Activated CD4-positive, alpha-beta T cell treated with anti-CD3 and anti-CD28 coated beads, Interleukin-2, amount 10 ng/mL, durations not matched to agents 24 days and 14 days (primary cell): ENCODE measurements around the gene DDT. TPM values are rescaled to one million over a fixed set of nuclear protein-coding genes. Genes with fewer than 3 reads are reported as not detected.
A peak's percentile ranks its signal among the peaks of the same experiment; 100 is the strongest.
"Not testable (repeated sequence)": the region's sequence is repeated elsewhere in the genome, so short reads cannot be mapped to it uniquely, and the experiment has no call there.

Experiments
- DNase-seq: peaks from one replicate; pipeline ENCODE4 v3.0.0; 2022
- H3K27ac Mint-ChIP-seq: one replicate; pipeline ENCODE4 v1.8.0; 2022; ENCODE audit warnings: mild to moderate bottlenecking, mixed read lengths
- H3K27me3 Mint-ChIP-seq: one replicate; pipeline ENCODE4 v1.8.0; 2022; ENCODE audit warnings: mixed read lengths
- H3K36me3 Mint-ChIP-seq: one replicate; pipeline ENCODE4 v1.8.0; 2022; ENCODE audit warnings: low read depth, mild to moderate bottlenecking, mixed read lengths
- H3K4me1 Mint-ChIP-seq: one replicate; pipeline ENCODE4 v1.8.0; 2021; ENCODE audit warnings: mixed read lengths
- H3K4me3 Mint-ChIP-seq: one replicate; pipeline ENCODE4 v1.8.0; 2022; ENCODE audit warnings: mild to moderate bottlenecking, moderate library complexity, mixed read lengths
- H3K9me3 Mint-ChIP-seq: one replicate; pipeline ENCODE4 v1.8.0; 2021; ENCODE audit warnings: mixed read lengths
- intact Hi-C: fragments of 100-400 bp; cut with micrococcal nuclease; formaldehyde crosslinking; loops from one replicate; pipeline ENCODE4 v1.15.1; 2023
- total RNA-seq: library from RNA; stranded (reverse); gene quantifications from 2 replicates; pipeline ENCODE4 v1.2.3, GENCODE V29; 2022

The DDT gene
- total RNA-seq, 1 donor from 2014 or later, result 106 TPM

- DNase-seq, result peak; percentile 55
Measured at GRCh38 chr22:24003887-24004286, 29.6 kb upstream of the DDT start.

GRCh38 chr22:24002851-24003250 is 28.6 kb upstream of the DDT start:
- intact Hi-C loops, result no loop called here
- H3K36me3 Mint-ChIP-seq, result no peaks in the 10 kb centered on the region
- no peaks in the 10 kb centered on the region for H3K9me3 Mint-ChIP-seq
- peaks cover under 1% of the 10 kb centered on the region for H3K4me1 Mint-ChIP-seq
- DNase-seq, result no peak
- no peak overlapping the region for H3K4me3 Mint-ChIP-seq
- no peak overlapping the region for H3K27ac Mint-ChIP-seq
- peaks cover 7% of the 10 kb centered on the region for H3K27me3 Mint-ChIP-seq

More at GRCh38 chr22:24003887-24004286, 29.6 kb upstream of the DDT start:
- no peaks in the 10 kb centered on the region for H3K36me3 Mint-ChIP-seq
- H3K4me3 Mint-ChIP-seq, result no peak overlapping the region
- no peaks in the 10 kb centered on the region for H3K9me3 Mint-ChIP-seq
- intact Hi-C loops, result no loop called here
- H3K27me3 Mint-ChIP-seq, result peaks cover 6% of the 10 kb centered on the region
- H3K4me1 Mint-ChIP-seq, result no peaks in the 10 kb centered on the region
- no peak overlapping the region for H3K27ac Mint-ChIP-seq

GRCh38 chr22:24002272-24002671 is 28.0 kb upstream of the DDT start:
- H3K9me3 Mint-ChIP-seq, result no peaks in the 10 kb centered on the region
- H3K27me3 Mint-ChIP-seq, result peaks cover 11% of the 10 kb centered on the region
- DNase-seq, result peak; percentile 46
- intact Hi-C loops, result no loop called here
- H3K4me1 Mint-ChIP-seq, result peaks cover 4% of the 10 kb centered on the region
- no peaks in the 10 kb centered on the region for H3K36me3 Mint-ChIP-seq
- H3K4me3 Mint-ChIP-seq, result no peak overlapping the region
- H3K27ac Mint-ChIP-seq, result no peak overlapping the region

GRCh38 chr22:24001314-24001713 is 27.1 kb upstream of the DDT start:
- DNase-seq, result peak; percentile 52
- Mint-ChIP-seq H3K36me3 (no peaks in the 10 kb centered on the region), H3K4me1 (peaks cover 6% of the 10 kb centered on the region), H3K27me3 (peaks cover 13% of the 10 kb centered on the region), H3K4me3 (no peak overlapping the region), H3K9me3 (no peaks in the 10 kb centered on the region), H3K27ac (no peak overlapping the region)
- intact Hi-C loops, result no loop called here

- H3K4me3 Mint-ChIP-seq, H3K27ac Mint-ChIP-seq, DNase-seq, H3K36me3 Mint-ChIP-seq, H3K4me1 Mint-ChIP-seq, H3K9me3 Mint-ChIP-seq, intact Hi-C loops: not testable (repeated sequence)
- H3K27me3 Mint-ChIP-seq, result peaks cover 19% of the 10 kb centered on the region
Measured at GRCh38 chr22:23999779-24000178, 25.5 kb upstream of the DDT start.

GRCh38 chr22:23997092-23997491 is 22.9 kb upstream of the DDT start:
- peaks cover 19% of the 10 kb centered on the region for H3K27me3 Mint-ChIP-seq
- H3K4me3 Mint-ChIP-seq, result no peak overlapping the region
- H3K36me3 Mint-ChIP-seq, result no peaks in the 10 kb centered on the region
- no peak overlapping the region for H3K27ac Mint-ChIP-seq
- H3K9me3 Mint-ChIP-seq, result no peaks in the 10 kb centered on the region
- H3K4me1 Mint-ChIP-seq, result peaks cover 7% of the 10 kb centered on the region
- intact Hi-C loops, result no loop called here
- DNase-seq, result no peak

GRCh38 chr22:23993581-23994177 is 19.4 kb upstream of the DDT start:
- H3K27me3 Mint-ChIP-seq, result peaks cover 13% of the 10 kb centered on the region
- H3K36me3 Mint-ChIP-seq, H3K4me1 Mint-ChIP-seq, H3K9me3 Mint-ChIP-seq, H3K4me3 Mint-ChIP-seq, intact Hi-C loops, H3K27ac Mint-ChIP-seq: not testable (repeated sequence)
- peak; percentile 49 for DNase-seq

GRCh38 chr22:23993080-23993479 is 18.8 kb upstream of the DDT start:
- intact Hi-C loops, H3K27ac Mint-ChIP-seq, H3K4me3 Mint-ChIP-seq, H3K4me1 Mint-ChIP-seq, H3K36me3 Mint-ChIP-seq, H3K9me3 Mint-ChIP-seq: not testable (repeated sequence)
- DNase-seq, result peak; percentile 50
- peaks cover 13% of the 10 kb centered on the region for H3K27me3 Mint-ChIP-seq

- H3K36me3 Mint-ChIP-seq, H3K9me3 Mint-ChIP-seq, H3K27ac Mint-ChIP-seq, H3K27me3 Mint-ChIP-seq, DNase-seq, H3K4me3 Mint-ChIP-seq, H3K4me1 Mint-ChIP-seq: not testable (repeated sequence)
- intact Hi-C loops, result loop anchor here (10.0 kb wide), 2 partner anchors 255 to 535 kb away; partner anchors contain the start of gene GGT5
Measured at GRCh38 chr22:23989583-23990244, 15.5 kb upstream of the DDT start.

- not testable (repeated sequence) for H3K27ac Mint-ChIP-seq, H3K9me3 Mint-ChIP-seq, DNase-seq, H3K36me3 Mint-ChIP-seq, H3K4me3 Mint-ChIP-seq, H3K27me3 Mint-ChIP-seq
- intact Hi-C loops, result loop anchor here (10.0 kb wide), 2 partner anchors 258 to 538 kb away; partner anchors contain the start of gene GGT5
- H3K4me1 Mint-ChIP-seq, result peaks cover 11% of the 10 kb centered on the region
Measured at GRCh38 chr22:23986538-23987178, 12.4 kb upstream of the DDT start.

GRCh38 chr22:23986089-23986488 is 11.8 kb upstream of the DDT start:
- H3K27ac Mint-ChIP-seq, DNase-seq, H3K27me3 Mint-ChIP-seq, H3K9me3 Mint-ChIP-seq, H3K4me3 Mint-ChIP-seq, H3K36me3 Mint-ChIP-seq: not testable (repeated sequence)
- H3K4me1 Mint-ChIP-seq, result peaks cover 11% of the 10 kb centered on the region
- intact Hi-C loops, result loop anchor here (10.0 kb wide), 2 partner anchors 259 to 539 kb away; partner anchors contain the start of gene GGT5

GRCh38 chr22:23984430-23984829 is 10.2 kb upstream of the DDT start:
- peaks cover 9% of the 10 kb centered on the region for H3K4me1 Mint-ChIP-seq
- no peaks in the 10 kb centered on the region for H3K36me3 Mint-ChIP-seq
- peaks cover 2% of the 10 kb centered on the region for H3K27me3 Mint-ChIP-seq
- peak; percentile 90 for DNase-seq
- no peak overlapping the region for H3K27ac Mint-ChIP-seq
- H3K4me3 Mint-ChIP-seq, result no peak overlapping the region
- H3K9me3 Mint-ChIP-seq, result no peaks in the 10 kb centered on the region
- intact Hi-C loops, result loop anchor here (10.0 kb wide), 2 partner anchors 260 to 540 kb away; partner anchors contain the start of gene GGT5

- not testable (repeated sequence) for H3K27me3 Mint-ChIP-seq, H3K27ac Mint-ChIP-seq, H3K4me3 Mint-ChIP-seq, H3K4me1 Mint-ChIP-seq, H3K9me3 Mint-ChIP-seq, H3K36me3 Mint-ChIP-seq, DNase-seq
- intact Hi-C loops, result loop anchor here (10.0 kb wide), 2 partner anchors 264 to 544 kb away; partner anchors contain the start of gene GGT5
Measured at GRCh38 chr22:23980567-23980966, 6.3 kb upstream of the DDT start.

- not testable (repeated sequence) for H3K27ac Mint-ChIP-seq, H3K4me1 Mint-ChIP-seq, H3K27me3 Mint-ChIP-seq, DNase-seq, H3K36me3 Mint-ChIP-seq, H3K4me3 Mint-ChIP-seq, H3K9me3 Mint-ChIP-seq
- intact Hi-C loops, result loop anchor here (10.0 kb wide), 2 partner anchors 265 to 545 kb away; partner anchors contain the start of gene GGT5
Measured at GRCh38 chr22:23979557-23980240, 5.5 kb upstream of the DDT start, which contains the start of gene GSTT2. TSS of gene GSTT2 (plus strand) at chr22:23980134.
